ENCODE measurements around the gene CRYGD.

Gene CRYGD

DNA sequence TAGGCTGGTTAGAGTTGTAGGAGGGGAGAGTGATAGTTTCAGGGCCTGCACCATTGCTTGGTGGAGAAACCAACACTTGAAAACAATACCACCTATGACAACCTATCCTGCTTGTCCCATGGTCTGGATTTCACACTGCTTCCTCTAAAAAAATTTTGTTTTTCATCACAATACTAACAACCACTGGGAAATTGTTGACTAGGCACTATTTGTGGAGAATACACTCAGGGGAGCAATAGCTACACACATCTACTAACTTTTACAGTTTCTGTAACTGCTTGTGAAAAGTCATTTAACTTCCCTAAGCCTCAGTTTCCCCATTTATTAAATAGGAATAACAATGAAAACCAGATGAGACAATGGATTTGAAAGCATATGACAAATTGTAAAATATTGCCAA is 25.8 kb upstream of the CRYGD start:
- H3K4me3 ChIP-seq (ENCODE audit: low read length): no peak overlapping the region
- no peak for DNase-seq (ENCODE audit: low read depth)
- TF ChIP-seq, protein P1, sequence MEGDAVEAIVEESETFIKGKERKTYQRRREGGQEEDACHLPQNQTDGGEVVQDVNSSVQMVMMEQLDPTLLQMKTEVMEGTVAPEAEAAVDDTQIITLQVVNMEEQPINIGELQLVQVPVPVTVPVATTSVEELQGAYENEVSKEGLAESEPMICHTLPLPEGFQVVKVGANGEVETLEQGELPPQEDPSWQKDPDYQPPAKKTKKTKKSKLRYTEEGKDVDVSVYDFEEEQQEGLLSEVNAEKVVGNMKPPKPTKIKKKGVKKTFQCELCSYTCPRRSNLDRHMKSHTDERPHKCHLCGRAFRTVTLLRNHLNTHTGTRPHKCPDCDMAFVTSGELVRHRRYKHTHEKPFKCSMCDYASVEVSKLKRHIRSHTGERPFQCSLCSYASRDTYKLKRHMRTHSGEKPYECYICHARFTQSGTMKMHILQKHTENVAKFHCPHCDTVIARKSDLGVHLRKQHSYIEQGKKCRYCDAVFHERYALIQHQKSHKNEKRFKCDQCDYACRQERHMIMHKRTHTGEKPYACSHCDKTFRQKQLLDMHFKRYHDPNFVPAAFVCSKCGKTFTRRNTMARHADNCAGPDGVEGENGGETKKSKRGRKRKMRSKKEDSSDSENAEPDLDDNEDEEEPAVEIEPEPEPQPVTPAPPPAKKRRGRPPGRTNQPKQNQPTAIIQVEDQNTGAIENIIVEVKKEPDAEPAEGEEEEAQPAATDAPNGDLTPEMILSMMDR (conservative IDR thresholded peaks at IDR 0.05; ENCODE audit: low read depth, low read length): no peak

DNA sequence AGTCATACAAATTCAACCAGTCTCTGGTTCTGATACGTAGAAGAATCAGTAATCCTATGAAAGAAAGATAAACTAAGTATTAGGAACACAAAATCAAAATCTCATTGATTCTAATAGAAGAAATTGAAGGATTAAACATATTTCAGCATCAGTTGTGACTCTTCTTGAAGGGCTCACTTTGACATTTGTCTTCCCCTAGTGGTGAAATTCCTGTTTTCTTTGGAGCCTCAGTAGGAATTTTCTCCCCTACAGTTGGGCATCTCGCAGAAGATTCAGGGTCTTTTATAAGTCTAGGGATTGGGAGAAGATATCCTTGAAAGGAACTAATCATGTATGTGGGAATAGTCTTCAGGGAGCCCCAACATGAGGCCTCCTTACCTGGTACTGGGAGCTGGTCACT is 24.5 kb upstream of the CRYGD start:
- no peak for DNase-seq (ENCODE audit: low read depth)
- TF ChIP-seq, protein P1 (conservative IDR thresholded peaks at IDR 0.05; ENCODE audit: low read depth, low read length): peak; percentile 52
- H3K4me3 ChIP-seq (ENCODE audit: low read length): no peak overlapping the region

DNA sequence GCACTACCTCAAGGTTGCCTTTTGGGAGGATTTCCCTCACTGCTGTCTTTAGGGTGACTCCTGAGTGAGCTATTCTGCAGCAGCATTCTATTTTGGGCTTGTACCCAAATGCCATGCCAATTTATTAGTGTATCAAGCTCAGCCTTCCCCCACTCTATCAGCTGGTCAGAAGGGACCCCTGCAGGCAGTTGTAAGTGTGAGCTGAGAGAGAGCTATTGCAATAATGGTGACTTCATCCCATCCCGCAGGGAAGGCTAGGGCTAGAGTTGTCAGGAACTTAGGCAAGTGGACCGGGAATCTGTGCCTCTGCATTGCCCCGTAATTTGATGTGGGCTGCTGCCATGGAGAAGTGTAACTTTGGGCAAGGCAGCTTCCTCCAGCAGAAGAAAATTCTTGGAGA is 23.4 kb upstream of the CRYGD start:
- no peak for DNase-seq (ENCODE audit: low read depth)
- no peak overlapping the region for H3K4me3 ChIP-seq (ENCODE audit: low read length)
- TF ChIP-seq, protein P1 (conservative IDR thresholded peaks at IDR 0.05; ENCODE audit: low read depth, low read length): no peak

DNA sequence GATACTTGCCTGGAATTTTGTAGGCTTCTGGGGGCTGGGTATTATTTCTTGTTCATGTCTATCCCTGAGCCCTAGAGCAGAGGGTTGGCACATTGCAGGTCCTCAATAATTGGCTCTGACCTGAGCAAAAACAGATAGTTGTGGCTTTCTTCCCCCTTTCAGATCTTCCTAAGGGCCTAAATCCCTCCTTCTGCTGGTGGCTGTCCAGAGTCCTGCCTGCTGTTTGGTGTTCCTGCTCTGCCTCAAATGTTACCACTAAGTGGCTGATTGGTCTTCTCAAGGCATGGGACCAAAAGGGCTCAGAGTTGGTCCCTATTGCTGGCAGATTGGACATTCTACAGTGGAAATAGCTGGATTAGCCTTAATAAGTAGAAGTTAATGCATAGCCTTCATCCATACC is 22.7 kb upstream of the CRYGD start:
- no peak overlapping the region for H3K4me3 ChIP-seq (ENCODE audit: low read length)
- DNase-seq (ENCODE audit: low read depth): no peak
- TF ChIP-seq, protein P1 (conservative IDR thresholded peaks at IDR 0.05; ENCODE audit: low read depth, low read length): no peak

DNA sequence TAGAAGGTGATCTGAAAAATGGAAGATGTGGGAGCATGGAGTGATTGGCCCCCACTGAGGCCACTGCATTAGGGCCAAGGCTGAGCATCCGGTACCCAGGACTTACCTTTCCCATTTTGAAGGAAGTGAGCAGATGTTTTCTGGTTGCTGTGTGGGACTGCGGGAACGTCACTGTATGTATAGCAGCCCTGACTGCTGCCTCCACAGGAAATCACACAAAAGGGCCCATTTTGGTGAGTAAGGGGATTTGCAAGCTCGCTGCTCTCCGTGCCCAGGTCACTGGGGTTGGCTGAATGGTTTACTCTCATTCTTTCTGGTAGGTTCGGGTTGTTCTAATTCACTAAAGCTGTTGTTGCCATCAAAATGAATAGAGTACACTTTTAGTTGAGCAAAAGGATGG is 21.7 kb upstream of the CRYGD start, which contains the start of gene CRYGB:
CRYGB (minus strand) TSS at position 153 of the 400 bp plus-strand sequence; CDS start at position 115, 38 bp downstream.
- H3K4me3 ChIP-seq (ENCODE audit: low read length): no peak within 1 kb of the TSS
- TF ChIP-seq, protein P1 (conservative IDR thresholded peaks at IDR 0.05; ENCODE audit: low read depth, low read length): no peak
- no peak for DNase-seq (ENCODE audit: low read depth)

DNA sequence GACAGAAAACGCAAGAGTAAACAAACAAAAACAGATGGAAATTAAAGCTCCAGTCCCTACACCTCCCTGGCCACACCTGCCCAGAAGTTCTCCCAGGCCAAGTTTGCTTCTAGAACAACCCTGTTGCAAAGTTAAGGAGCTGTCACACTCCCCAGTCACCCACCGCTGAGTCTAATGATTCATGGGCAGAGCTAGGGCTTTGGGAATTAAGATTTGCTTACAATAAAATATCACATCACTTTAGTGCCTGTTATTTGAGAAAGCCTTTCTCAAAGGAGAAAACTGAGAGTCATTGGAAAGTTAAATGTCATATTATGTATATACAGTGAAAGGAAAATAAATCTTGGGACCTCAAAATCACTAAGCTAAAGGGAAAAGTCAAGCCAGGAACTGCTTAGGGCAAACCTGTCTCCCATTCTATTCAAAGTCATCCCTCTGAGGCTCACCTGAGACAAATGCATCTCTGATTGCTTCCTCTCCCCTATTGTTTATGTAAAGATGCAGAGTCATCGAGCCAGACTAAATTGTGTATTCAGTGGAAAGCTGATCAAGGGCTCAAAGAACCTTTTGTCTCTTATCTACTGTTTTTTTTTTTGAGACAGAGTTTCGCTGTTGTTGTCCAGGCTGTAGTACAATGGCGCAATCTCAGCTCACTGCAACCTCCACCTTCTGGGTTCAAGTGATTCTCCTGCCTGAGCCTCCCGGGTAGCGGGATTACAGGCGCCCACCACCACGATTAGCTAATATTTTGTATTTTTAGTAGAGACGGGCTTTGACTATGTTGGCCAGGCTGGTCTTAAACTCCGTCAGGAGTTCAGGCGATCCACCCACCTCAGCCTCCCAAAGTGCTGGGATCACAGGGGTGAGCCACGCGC is 18.8 kb upstream of the CRYGD start:
- H3K4me3 ChIP-seq (ENCODE audit: low read length): no peak overlapping the region
- DNase-seq (ENCODE audit: low read depth): no peak
- TF ChIP-seq, protein P1 (conservative IDR thresholded peaks at IDR 0.05; ENCODE audit: low read depth, low read length): no peak

Data from retinal pigment epithelial cell (primary cell).